Memory B cell (primary cell): ENCODE results near the gene MUC6.
"Not testable (repeated sequence)": the region's sequence is repeated elsewhere in the genome, so short reads cannot be mapped to it uniquely, and the experiment has no call there.

ENCODE experiments used
- ATAC-seq: fragments of 150-1000 bp; cut with Tn5 transposase; 2 replicates; pipeline ENCODE4 v1.10.0; 2021; ENCODE audit warnings: low read depth, mild to moderate bottlenecking, moderate library complexity
- DNase-seq, 2 donors: peaks; one replicate each; pipeline ENCODE4 v3.0.0; 2022; ENCODE audit warnings: low spot score in 2 of 2
- H3K27ac Mint-ChIP-seq: one replicate; pipeline ENCODE4 v1.8.0; 2022; ENCODE audit warnings: mild to moderate bottlenecking, moderate library complexity, mixed read lengths
- H3K27me3 Mint-ChIP-seq: one replicate; pipeline ENCODE4 v1.8.0; 2022; ENCODE audit warnings: mixed read lengths
- H3K36me3 Mint-ChIP-seq: one replicate; pipeline ENCODE4 v1.8.0; 2022; ENCODE audit warnings: mild to moderate bottlenecking, mixed read lengths
- H3K4me1 Mint-ChIP-seq: one replicate; pipeline ENCODE4 v1.8.0; 2022; ENCODE audit warnings: mixed read lengths
- H3K4me3 Mint-ChIP-seq: one replicate; pipeline ENCODE4 v1.8.0; 2022; ENCODE audit warnings: mild to moderate bottlenecking, moderate library complexity, mixed read lengths
- H3K9me3 Mint-ChIP-seq: one replicate; pipeline ENCODE4 v1.8.0; 2022; ENCODE audit warnings: mixed read lengths

Gene MUC6

DNA sequence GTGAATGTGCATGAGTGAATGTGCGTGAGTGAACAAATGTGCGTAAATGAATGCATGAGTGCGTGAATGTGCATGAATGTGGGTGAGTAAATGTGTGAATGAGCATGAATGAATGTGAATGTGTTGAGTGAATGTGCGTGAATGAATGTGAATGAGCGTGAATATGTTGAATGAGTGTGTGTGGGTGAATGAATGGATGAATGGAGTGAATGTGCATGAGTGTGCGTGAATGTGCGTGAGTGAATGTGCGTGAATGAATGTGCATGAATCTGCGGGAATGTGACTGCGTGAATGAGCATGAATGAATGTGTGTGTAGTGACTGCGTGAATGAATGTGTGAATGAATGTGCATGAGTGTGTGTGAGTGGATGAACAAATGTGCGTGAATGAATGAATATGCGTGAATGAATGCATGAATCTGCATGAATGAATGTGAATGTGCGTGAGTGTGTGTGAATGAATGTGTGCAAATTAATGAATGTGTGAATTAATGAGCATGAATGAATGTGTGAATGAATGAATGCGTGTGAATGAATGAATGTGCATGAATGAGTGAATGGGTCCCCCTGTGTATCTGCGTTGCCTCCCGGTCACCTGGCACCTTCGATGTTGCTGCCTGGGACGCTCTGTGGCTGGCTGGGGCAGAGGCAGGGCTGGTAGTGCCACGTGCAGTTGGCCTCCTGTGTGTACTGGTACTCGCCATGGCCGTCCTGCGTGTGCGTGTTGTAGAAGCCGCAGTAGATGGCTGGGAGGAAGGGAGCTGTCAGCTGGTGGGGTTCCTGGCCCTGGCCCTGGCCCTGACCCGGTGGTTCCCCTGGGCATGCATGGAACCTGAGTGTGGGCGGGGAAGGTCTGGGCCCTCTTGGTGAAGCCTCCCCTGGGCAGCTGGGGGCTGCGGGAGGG is 13.4 kb downstream of the MUC6 start:
- H3K4me3 Mint-ChIP-seq = no peak overlapping the region

DNA sequence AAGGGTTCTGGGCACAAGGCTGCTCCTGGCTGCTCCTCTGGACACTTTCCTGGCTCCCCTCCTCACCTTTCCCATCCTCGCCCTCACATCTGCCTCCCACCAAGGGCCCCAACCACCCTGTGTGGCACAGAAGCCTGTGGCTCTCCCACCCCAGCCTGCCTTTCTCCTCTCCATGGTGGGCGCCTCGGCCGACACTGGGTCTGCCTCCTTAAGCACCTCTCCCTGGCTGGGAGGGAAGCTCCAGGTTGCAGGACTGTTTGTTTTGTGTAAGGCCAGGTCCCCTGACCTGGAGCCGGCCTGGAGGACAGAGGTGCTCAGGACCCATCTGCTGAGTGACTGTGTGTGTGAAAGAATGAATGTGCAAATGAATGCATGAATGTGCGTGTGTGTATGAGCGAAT is 14.1 kb downstream of the MUC6 start:
- Mint-ChIP-seq H3K9me3 (peaks cover 10% of the 10 kb centered on the region), H3K4me1 (peaks cover 13% of the 10 kb centered on the region), H3K27me3 (no peaks in the 10 kb centered on the region), H3K36me3 (peaks cover 14% of the 10 kb centered on the region), H3K4me3 (no peak overlapping the region), H3K27ac (no peak overlapping the region)
- DNase-seq = no peak
- no peak for ATAC-seq

More for the DNA sequence above, 13.4 kb downstream of the MUC6 start:
- Mint-ChIP-seq H3K36me3 (peaks cover 7% of the 10 kb centered on the region), H3K27me3 (no peaks in the 10 kb centered on the region), H3K4me1 (peaks cover 7% of the 10 kb centered on the region), H3K27ac (no peak overlapping the region), H3K9me3 (peaks cover 6% of the 10 kb centered on the region)
- DNase-seq (no peak), ATAC-seq (no peak)

DNA sequence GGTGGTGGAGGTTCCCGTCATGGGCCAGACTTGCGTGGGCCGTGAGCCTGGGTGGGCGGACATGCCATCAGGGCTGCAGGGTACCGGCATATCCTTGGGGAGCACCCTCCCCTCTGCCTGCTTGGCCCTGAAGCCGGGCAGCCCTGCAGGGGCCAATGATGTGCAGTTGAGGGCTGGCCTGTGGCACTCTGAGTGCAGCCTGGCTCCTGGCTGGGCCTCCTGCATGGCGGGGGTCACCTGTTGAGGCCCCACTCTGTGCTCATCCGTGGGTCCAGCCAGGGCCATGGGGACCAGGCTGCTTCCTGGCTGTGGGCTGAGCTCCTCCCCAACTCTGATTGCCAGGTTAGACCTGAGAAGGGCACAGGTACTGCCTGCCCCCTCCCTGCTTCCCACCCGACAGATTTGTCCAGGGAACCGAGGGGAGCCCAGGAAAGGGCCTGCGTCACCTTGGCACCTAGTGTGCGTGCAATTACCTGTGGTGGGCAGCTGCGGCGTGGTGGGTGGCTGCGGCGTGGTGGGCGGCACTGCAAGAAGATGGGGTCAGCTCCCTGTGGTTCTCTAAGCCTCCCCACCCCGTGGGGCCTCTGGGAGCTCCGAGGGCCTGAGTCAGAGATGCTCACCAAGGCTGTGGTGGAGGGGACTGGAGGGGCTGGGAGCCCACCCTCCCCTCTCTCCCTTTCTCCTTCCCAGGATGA is 16.2 kb downstream of the MUC6 start:
- peaks cover 18% of the 10 kb centered on the region for H3K9me3 Mint-ChIP-seq
- no peak overlapping the region for H3K4me3 Mint-ChIP-seq
- H3K27ac Mint-ChIP-seq = no peak overlapping the region
- no peaks in the 10 kb centered on the region for H3K27me3 Mint-ChIP-seq
- ATAC-seq (no peak), DNase-seq (no peak)
- peaks cover 23% of the 10 kb centered on the region for H3K4me1 Mint-ChIP-seq
- peaks cover 24% of the 10 kb centered on the region for H3K36me3 Mint-ChIP-seq

- Mint-ChIP-seq H3K4me3 (no peak overlapping the region), H3K4me1 (peaks cover 23% of the 10 kb centered on the region), H3K36me3 (peaks cover 24% of the 10 kb centered on the region), H3K27ac (no peak overlapping the region), H3K27me3 (no peaks in the 10 kb centered on the region), H3K9me3 (peaks cover 18% of the 10 kb centered on the region)
- DNase-seq (no peak), ATAC-seq (no peak)
Measured at GRCh38 chr11:1019321-1019910, 17.1 kb downstream of the MUC6 start.

DNA sequence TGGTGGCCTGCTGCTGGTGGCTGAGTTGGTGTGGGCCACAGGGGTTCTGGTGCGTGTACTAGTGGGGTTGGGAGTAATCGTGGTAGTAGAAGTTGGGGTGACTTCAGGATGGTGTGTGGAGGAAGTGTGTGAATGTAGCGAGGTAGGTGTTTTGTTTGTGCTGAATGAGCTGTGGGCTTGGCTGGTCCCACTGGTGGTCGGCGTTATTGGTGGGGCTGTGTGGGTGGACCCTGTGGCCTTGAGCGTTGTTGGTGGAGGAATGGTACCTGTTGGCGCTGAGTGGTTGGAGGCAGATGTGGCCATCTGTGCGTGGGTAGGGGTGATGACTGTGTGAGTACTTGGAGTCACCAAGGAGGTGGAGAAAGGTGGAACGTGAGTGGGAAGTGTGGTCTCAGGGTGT is 18.4 kb downstream of the MUC6 start:
- no peak for ATAC-seq

DNA sequence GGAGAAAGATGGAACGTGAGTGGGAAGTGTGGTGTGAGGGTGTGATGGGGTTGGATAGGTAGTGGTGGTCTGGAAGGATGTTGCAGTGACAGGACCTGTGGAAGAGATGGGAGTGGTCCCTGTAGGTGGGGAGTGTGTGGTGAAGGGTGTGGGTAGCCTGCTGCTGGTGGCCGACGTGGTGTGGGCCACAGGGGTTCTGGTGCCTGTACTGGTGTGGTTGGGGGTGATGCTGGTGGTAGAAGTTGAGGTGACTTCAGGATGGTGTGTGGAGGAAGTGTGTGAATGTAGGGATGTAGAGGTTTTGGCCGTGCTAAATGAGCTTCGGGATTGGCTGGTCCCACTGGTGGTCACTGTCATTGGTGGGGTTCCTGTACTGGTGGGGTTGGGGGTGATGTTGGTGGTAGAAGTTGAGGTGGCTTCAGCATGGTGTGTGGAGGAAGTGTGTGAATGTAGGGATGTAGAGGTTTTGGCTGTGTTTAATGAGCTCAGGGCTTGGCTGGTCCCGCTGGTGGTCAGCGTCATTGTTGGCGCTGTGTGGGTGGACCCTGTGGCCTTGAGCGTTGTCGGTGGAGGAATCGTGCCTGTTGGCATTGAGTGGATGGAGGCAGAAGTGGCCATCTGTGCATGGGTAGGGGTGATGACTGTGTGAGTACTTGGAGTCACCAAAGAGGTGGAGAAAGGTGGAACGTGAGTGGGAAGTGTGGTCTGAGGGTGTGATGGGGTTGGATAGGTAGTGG is 19.1 kb downstream of the MUC6 start:
- DNase-seq = no peak
- peaks cover 18% of the 10 kb centered on the region for H3K4me1 Mint-ChIP-seq
- H3K9me3 Mint-ChIP-seq = peaks cover 11% of the 10 kb centered on the region
- H3K27me3 Mint-ChIP-seq = no peaks in the 10 kb centered on the region
- peaks cover 17% of the 10 kb centered on the region for H3K36me3 Mint-ChIP-seq
- no peak for ATAC-seq
- no peak overlapping the region for H3K27ac Mint-ChIP-seq
- H3K4me3 Mint-ChIP-seq = no peak overlapping the region

More for the DNA sequence above, 18.4 kb downstream of the MUC6 start:
- no peaks in the 10 kb centered on the region for H3K27me3 Mint-ChIP-seq
- DNase-seq = no peak
- no peak overlapping the region for H3K27ac Mint-ChIP-seq
- H3K4me1 Mint-ChIP-seq = peaks cover 22% of the 10 kb centered on the region
- H3K4me3 Mint-ChIP-seq = no peak overlapping the region
- peaks cover 16% of the 10 kb centered on the region for H3K9me3 Mint-ChIP-seq
- H3K36me3 Mint-ChIP-seq = peaks cover 22% of the 10 kb centered on the region

- Mint-ChIP-seq H3K36me3 (peaks cover 17% of the 10 kb centered on the region), H3K9me3 (peaks cover 11% of the 10 kb centered on the region), H3K4me1 (peaks cover 18% of the 10 kb centered on the region)
- not testable (repeated sequence) for H3K4me3 Mint-ChIP-seq, H3K27ac Mint-ChIP-seq, ATAC-seq, DNase-seq, H3K27me3 Mint-ChIP-seq
Measured at GRCh38 chr11:1016610-1017126, 19.9 kb downstream of the MUC6 start.

- no peak overlapping the region for H3K4me3 Mint-ChIP-seq
- peaks cover 18% of the 10 kb centered on the region for H3K4me1 Mint-ChIP-seq
- H3K27me3 Mint-ChIP-seq = no peaks in the 10 kb centered on the region
- H3K9me3 Mint-ChIP-seq = peaks cover 11% of the 10 kb centered on the region
- H3K27ac Mint-ChIP-seq = no peak overlapping the region
- peaks cover 17% of the 10 kb centered on the region for H3K36me3 Mint-ChIP-seq
- DNase-seq (no peak), ATAC-seq (no peak)
Measured at GRCh38 chr11:1015826-1016545, 20.5 kb downstream of the MUC6 start.

GRCh38 chr11:1015064-1015463 is 21.5 kb downstream of the MUC6 start:
- H3K27me3 Mint-ChIP-seq = no peaks in the 10 kb centered on the region
- H3K4me1 Mint-ChIP-seq = peaks cover 18% of the 10 kb centered on the region
- H3K27ac Mint-ChIP-seq = no peak overlapping the region
- DNase-seq = no peak
- peaks cover 11% of the 10 kb centered on the region for H3K9me3 Mint-ChIP-seq
- no peak for ATAC-seq
- no peak overlapping the region for H3K4me3 Mint-ChIP-seq
- H3K36me3 Mint-ChIP-seq = peaks cover 24% of the 10 kb centered on the region

GRCh38 chr11:1014276-1014675 is 22.2 kb downstream of the MUC6 start:
- H3K36me3 Mint-ChIP-seq = peaks cover 27% of the 10 kb centered on the region
- ATAC-seq (no peak), DNase-seq (no peak)
- H3K27me3 Mint-ChIP-seq = no peaks in the 10 kb centered on the region
- H3K9me3 Mint-ChIP-seq = peaks cover 11% of the 10 kb centered on the region
- no peak overlapping the region for H3K27ac Mint-ChIP-seq
- no peak overlapping the region for H3K4me3 Mint-ChIP-seq
- H3K4me1 Mint-ChIP-seq = peaks cover 20% of the 10 kb centered on the region

GRCh38 chr11:1013631-1013935 is 22.9 kb downstream of the MUC6 start:
- no peaks in the 10 kb centered on the region for H3K27me3 Mint-ChIP-seq
- DNase-seq = no peak
- H3K36me3 Mint-ChIP-seq = peaks cover 27% of the 10 kb centered on the region
- peaks cover 20% of the 10 kb centered on the region for H3K4me1 Mint-ChIP-seq
- no peak for ATAC-seq
- H3K27ac Mint-ChIP-seq = no peak overlapping the region
- H3K9me3 Mint-ChIP-seq = peaks cover 11% of the 10 kb centered on the region
- no peak overlapping the region for H3K4me3 Mint-ChIP-seq

DNA sequence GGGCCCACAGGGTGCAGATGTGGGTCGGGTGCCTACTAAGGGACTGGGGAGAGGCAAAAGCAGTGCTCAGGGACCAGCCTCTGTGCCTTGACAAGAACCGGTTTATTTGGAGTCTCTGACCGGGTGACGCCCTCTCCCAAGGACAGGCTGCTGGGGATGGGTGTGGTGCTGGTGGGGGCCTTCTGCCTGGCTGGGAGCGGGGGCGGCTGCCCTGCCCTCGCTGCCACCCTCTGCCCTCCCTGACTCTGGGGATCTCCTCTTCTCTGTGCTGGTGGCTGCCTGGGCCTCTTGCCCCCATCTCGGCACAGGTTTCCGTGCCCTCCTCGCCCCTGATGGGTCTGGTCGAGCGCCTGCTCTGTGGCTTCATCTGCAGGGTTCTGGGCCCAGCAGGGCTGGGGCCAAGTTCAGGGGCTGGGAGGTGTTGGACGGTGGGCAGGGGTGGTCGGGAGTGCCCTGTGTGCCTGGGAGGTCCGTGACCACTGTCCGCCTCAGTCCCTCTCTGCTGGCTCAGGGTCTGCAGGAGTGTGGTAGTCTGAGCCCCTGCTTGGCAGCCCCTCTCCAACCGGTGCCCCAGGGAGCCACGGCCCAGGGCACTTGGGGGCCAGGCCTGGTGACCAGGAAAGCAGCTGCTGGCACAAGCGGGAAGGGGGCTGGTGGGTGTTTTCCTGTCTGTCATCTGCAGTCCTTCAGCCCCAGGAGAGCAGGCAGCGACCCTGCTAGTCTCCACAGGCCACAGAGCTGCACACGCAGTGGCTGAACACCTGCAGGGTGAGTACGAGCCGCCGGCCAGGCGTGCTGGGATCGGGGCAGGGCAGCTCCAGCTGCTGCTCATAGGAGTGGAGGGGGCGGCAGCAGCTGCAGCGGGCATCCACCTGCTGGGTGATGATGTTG is 23.5 kb downstream of the MUC6 start:
- H3K4me3 Mint-ChIP-seq = no peak overlapping the region
- ATAC-seq (no peak), DNase-seq (no peak)
- H3K27ac Mint-ChIP-seq = no peak overlapping the region
- peaks cover 11% of the 10 kb centered on the region for H3K9me3 Mint-ChIP-seq
- no peaks in the 10 kb centered on the region for H3K27me3 Mint-ChIP-seq
- H3K36me3 Mint-ChIP-seq = peaks cover 25% of the 10 kb centered on the region
- peaks cover 17% of the 10 kb centered on the region for H3K4me1 Mint-ChIP-seq
